ENCODE measurements around the gene GRPEL1.

DNA sequence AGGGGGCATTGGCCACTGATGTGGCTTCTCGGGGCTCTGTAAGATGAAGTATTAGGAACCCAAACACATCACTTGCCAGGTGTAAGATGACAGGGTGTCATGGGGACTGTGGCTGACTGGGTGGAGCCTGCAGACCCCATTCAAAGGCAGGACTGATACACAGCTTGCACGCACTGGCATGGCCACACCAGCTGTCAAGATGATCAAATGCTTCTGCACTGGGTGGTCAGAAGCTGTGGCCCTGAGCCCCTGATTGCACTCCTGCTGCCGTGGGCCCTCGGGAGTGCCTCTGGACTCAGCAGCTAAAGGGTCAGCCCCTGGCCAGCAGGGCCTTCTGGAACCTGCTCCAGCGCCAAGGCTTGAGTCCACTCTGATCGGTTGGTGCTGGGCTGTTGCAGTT is 48.8 kb upstream of the GRPEL1 start:
- TF ChIP-seq REST (IDR thresholded peaks at IDR 0.05; ENCODE audit: insufficient read depth in 1 of 2, low read depth in 2 of 2, low read length in 2 of 2) (no peak), POLR2AphosphoS5 (IDR thresholded peaks at IDR 0.05; ENCODE audit: low read depth, low read length) (no peak), TAF1 (IDR thresholded peaks at IDR 0.05; ENCODE audit: borderline replicate concordance, insufficient read depth, low read length) (no peak)
